ENCODE measurements around the gene FRS3.

The FRS3 gene

DNA sequence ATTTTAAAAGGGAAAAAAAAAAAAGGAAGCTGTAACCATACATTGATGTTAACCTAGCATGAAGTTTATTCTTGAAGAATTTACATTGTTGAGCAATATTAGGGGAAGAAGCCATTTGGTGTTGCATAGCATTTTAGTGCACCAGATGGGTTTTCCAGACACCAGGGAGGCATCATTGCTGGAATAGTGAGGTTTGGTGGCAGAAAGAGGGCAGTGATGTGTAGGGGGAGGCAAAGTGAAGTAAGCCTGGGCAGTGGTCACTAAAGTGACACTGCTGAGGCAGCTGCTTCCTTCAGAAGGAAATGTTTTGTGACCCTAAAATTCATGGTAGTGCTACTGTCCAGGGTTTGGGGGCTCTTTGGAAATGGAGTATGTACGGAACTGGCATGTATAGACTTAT is 10.3 kb upstream of the FRS3 start:
- DNase-seq: no peak

DNA sequence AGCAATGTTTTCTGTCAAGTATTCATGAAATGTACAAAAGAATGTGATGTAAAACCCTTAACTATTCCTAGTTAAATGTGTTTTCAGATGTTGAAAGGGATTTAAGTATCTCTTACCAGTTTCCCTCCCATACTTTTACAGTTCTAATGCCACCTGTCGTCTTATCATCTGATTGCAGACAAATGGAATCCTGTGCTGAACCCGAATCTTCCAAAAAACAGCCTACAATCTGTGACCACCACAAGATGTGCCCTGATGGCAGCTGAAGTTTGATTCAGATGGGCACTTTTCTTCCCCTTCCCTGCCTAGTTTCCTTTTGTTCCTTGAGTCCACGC is 9.7 kb upstream of the FRS3 start:
- DNase-seq: no peak

DNA sequence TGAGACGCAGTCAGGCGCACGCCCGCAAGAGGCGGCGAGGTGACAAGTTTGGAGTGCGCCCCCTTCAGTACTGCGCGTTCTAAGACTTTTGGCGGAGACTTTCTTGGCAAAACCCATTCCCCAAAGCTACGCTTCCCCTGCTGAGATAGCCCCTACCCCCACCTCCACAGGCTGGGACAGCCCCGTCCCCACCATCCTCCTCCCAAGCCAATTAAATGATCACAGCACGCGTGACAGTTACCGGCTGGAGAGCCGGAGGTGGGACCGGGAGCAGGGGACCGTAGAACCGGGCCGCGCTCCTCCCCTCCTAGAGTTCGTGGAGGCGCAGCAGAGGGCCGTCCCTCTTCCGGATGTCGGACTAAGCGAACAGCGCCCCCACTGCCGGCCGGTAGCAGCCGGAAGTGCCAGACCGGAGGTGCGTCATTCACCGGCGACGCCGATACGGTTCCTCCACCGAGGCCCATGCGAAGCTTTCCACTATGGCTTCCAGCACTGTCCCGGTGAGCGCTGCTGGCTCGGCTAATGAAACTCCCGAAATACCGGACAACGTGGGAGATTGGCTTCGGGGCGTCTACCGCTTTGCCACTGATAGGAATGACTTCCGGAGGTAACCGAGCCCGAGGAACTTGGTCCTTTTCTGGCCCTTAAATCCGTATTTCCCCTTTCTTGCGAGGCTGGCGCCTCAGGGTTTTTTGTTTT is 7.7 kb upstream of the FRS3 start, which contains the start of gene TOMM6:
TOMM6 (plus strand) TSS at position 476 of the 699 bp plus-strand sequence; CDS start at position 480, 4 bp downstream.
- peak; percentile 94 for DNase-seq

DNA sequence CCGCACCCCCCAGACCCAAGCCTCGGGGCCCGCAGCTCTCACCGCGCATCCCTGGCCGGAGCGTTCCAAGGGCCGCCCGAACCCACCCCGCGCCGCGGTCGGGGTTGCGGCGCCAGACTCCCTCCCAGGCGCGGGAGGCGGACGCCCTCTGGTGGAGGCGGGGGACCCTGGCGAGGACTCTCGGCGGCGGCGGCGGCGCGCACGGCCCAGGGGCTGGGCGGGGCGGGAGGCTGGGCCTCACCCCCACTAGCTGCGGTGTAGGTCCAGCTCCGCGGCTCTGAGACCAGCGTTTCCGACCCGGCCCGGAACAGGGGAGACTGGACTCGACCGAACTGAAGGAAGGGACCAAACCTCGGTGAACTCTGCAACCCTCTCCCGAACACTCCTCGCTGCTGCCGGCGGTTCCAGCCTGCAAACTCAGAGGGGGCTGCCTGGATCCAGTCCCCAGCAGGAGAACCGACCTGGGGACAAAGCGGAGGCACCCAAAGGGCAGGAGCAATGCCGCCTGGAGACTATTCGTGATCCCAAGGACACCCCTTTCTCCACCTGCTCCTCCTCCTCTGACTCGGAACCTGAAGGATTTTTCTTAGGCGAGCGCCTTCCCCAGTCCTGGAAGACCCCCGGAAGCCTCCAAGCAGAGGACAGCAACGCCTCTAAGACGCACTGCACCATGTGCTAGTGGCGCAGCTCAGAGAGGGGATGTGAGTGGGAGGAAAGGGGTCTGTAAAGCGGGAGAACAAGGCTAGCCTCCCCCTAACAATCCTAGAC is 6.9 kb upstream of the FRS3 start:
- DNase-seq: peak; percentile 83

DNA sequence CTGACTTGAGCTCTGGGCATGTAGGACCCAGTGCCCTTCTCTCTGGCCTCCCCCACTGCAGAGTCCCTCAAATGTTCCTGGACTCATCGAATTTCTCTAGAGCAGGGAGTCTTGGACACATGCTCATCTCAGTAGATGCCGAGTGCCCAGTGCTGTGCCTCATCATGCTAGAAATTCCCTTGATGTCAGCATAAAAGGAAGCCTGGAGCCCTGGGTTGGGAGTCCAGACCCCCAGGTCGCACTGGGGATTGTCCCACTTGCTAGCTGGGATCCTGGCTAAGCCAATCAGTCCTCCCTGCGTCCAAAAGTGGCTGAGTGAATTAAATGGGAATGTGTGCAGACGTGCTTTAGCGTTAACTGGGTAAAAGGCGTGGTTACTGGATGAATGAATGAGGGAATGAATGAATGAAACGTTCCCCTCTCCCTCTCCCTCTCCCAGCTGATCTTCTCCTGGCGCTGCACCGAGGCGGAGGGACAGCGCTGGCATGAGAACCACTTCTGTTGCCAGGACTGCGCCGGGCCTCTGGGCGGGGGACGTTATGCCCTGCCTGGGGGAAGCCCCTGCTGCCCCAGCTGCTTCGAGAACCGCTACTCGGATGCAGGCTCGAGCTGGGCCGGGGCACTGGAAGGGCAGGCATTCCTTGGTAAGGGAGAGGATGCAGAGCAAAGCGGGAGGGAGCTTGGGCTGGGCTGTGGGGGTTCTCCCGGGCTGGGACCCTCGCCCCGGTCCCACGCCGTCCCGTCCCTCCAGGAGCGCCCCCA is 6.2 kb upstream of the FRS3 start:
- peak; percentile 43 for DNase-seq

DNA sequence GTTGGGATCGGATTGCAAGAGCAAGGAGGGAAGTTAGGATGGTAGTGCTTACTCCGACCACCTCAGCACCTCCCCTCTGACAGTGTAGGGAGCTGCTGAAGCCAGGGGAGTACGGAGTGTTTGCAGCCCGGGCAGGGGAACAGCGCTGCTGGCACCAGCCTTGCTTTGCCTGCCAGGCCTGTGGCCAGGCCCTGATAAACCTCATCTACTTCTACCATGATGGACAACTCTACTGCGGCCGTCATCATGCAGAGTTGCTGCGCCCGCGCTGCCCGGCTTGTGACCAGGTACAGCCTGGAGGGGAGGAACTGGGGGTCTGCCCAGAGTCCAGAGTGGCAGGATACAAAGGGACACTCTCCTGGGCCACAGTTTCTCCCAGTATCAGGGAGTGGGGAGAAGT is 5.6 kb upstream of the FRS3 start:
- DNase-seq: no peak

DNA sequence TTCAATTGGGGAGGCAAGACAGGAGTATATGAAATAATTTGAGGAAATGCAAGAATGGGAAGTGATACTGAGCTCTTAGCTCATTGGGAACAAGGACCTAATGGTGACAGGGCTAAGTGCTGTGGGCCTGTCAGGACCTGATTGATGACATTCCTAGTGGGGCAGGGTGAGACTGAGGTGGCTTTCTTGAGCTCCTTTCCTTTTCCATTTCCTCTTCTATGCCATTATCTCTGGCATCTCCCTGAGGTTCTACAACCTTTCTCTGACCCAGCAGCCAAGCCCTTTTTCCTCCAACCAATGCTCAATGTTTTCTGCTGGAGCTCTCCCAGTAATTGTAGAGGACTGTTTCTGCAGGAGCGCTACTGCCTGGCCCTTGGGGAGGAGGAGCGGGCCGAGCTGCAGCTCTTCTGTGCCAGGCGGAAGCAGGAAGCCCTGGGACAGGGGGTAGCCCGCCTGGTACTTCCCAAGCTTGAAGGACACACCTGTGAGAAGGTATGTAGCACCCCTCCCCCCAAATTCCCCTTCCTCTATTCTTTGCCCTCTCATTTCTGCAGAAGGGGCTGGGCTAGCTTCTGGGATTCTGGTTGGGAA is 5.0 kb upstream of the FRS3 start:
- no peak for DNase-seq

DNA sequence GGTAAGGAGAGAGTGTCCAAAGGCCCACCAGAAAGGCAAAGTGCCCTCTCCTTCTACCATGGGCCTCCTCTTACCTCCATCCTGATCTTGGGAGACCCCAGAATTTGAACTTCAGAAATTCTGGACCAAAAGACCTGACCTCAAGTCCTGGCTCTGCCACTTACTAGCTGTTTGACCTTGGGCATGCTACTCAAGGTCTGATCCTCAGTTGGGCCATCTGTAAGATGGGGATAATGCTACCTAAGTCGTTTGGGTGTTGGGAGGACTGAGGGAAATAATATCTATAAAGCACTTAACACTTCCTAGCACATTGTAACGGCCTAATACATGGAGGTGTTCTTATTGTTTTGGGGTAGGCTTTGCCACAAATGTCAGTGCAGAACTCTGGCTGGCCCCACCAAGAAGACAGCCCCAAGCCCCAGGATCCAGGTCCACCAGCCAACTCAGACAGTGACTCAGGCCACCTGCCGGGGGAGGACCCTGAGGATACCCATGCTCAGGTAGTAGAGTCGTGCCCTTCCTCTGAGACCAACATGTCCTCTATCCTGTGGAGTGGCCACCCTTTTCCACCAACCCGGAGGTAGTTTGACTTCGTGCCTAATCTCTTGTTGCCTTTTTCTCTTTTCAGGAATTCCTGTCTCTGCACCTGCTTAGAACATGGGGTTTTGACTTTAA is 3.5 kb upstream of the FRS3 start:
- no peak for DNase-seq

DNA sequence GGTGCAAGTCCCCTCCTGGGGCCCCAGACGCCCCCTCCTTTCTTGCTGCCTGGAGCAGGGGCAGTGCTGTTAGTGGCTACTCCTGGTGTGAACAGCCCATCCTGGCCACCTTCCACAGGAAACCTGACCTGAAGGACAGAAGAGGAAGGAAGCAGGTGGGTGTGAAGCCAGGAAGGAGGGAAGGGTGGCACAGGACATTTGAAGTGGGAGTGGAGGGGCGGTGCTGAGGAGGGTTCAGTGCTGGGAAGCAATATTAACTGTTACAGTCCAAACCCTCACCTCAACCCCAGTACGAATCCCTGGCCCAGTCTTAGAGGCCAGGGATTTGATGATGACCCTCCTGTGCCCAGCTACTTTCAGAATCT is 1.6 kb upstream of the FRS3 start:
- DNase-seq: no peak

DNA sequence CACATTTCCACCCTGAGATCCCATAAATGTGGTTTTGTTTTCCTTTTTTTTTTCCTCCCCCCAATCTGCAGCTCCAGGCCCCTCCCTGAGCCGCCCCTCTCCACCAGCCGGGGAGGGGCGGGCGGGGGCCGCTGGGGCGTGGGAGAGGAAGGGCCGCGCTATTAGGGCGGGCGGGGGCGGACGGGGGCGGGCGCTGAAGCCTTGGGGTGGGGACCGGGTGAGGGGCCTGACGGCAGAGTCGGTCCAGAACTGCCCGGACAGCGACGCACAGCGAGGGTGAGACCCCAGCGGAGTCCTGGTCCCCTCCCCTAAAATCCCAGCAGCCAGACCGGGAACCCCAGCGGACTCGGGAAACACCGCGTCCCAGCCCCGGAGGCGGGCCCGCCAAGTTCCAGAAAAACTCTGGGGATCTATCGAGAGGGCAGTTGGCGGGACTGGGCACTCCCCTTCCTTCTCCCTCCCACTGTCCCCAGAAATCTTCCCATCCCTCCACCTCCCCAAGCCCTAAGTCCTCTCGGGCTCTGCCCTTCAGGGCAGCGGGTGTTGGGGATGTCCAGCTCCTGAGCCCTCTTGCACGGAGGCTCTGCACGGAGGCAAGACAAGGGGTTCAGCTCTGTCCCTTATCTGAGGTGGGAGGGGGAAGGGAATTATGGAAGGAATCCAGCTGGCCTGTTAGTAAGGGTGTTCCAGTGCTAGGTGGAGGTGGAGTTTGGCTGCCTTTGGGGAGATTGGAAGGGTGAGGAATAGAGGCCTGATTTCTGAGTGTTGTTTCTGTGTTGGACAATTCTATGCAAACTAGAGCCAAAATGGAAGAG is 1.1 kb upstream of the FRS3 start, which contains the start of gene PRICKLE4:
PRICKLE4 (plus strand) TSS at position 232 of the 815 bp plus-strand sequence. CDS start 2,692 bp downstream, outside the sequence.
- DNase-seq: peak; percentile 41

DNA sequence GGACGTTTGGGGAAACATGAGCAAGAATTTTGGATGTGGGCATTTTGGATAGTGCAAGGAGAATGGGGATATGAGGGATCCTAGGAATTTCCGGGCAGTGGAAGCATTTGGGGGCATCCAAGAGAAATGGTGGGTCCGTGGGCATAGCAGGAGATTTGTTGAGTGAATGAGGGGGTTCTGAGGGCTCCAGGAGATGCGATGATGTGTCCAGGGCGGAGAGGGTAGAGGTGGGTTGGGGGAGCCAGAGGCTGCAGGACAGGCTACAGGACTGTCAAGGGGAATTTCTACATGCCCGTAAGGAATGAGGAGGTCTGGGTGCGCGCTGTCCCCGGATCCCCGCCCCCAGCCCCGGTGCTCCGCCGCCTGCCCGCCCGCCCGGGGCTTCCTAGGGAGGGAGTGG is 364 bp downstream of the FRS3 start:
- DNase-seq: peak; percentile 18

DNA sequence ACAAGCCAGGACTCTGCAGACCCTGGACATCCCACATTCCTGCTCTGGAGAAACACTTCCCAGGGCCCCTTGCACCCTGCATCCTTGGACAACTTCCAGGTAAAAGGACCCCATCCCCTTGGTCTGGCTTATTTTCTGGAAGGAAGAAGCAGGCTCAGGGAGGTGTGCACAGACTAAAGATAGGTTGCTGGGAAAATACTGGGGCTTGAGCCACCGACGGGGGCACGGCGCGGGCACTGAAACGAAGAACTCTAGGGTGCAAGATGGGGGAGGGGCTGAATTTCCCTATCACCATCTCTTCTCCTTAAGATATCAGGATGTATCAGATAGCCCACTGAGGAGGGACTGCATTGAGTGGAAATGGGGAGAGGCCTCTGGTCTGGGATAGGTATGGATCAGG is 805 bp downstream of the FRS3 start:
- no peak for DNase-seq

DNA sequence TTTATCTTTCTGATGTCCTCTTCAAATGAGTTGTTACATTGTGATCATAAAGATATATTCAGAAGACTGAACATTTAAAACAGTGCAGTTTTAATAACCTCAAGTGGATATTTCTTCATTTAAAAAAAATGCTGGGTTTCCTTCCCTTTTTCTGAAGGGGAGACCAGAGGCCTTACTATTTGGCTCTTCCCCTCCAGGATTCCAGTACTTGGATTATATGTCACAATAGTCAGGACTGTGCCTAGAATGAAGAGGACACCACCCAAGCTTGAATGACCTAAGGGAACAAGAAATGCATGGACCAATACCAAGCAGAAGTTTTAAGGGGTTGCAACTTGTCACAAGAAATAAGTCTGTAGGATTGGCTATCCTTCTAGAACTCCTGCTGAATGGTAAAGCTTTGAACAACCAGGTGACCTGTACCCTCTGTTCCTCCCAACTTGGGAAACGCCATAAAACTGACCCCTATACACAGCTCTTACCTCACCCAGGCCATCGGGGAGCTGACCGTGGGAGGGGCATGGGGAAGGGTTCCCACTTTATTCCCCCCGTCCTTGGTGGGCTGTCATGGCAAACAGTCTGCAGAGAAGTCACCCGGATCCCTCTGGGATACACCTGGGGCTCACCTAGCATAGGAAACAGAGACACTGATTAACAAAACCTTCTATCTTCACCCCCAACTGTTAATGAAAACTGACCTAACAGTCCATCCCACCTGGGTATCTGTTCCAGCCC is 2.0 kb downstream of the FRS3 start:
- DNase-seq: no peak

DNA sequence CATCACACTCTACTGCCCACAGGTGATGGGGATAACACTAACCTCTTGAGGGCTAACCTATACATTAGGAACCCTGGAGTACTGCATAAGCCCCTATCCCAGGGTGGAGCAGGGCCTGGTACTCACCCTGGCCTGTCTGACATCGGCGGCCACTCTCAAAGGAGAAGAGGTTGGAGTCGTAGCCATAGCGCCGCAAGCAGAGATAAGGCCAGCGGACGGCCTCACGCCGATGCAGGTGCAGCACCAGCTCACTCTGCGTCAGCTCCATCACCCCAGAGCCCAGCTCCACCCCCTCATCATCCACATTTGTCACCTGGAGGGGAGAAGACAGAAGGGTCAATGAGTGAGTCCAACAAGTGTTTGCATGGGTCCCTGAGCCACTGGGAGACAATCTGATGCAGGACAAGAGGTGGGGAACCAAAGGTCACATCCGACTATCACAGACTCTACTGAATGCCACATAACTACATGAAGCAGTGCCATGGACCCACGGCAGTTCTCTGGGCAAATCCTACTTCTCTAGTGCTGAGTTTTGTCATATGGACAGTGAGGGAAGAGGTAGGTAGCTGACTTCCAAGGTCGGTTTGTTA is 4.3 kb downstream of the FRS3 start:
- no peak for DNase-seq

DNA sequence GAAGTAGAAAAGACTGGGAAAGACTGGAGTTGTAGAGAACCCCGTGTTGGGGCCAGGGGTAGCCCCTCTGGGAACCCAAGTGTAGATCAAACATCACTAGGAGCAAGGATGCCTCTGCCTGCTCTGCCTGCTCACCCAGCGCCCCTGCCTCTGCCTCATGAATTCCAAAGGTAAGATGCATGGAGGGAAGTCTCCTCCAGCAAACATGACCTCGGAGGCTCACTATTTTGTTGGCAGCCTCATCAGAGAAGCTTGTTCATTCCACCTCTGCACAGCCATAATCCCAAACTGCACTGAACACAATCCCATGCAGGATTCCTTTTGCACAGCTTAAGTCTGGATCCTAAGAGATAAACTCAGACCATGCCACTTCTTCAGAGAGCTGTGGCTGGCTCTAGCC is 4.9 kb downstream of the FRS3 start:
- DNase-seq: no peak

DNA sequence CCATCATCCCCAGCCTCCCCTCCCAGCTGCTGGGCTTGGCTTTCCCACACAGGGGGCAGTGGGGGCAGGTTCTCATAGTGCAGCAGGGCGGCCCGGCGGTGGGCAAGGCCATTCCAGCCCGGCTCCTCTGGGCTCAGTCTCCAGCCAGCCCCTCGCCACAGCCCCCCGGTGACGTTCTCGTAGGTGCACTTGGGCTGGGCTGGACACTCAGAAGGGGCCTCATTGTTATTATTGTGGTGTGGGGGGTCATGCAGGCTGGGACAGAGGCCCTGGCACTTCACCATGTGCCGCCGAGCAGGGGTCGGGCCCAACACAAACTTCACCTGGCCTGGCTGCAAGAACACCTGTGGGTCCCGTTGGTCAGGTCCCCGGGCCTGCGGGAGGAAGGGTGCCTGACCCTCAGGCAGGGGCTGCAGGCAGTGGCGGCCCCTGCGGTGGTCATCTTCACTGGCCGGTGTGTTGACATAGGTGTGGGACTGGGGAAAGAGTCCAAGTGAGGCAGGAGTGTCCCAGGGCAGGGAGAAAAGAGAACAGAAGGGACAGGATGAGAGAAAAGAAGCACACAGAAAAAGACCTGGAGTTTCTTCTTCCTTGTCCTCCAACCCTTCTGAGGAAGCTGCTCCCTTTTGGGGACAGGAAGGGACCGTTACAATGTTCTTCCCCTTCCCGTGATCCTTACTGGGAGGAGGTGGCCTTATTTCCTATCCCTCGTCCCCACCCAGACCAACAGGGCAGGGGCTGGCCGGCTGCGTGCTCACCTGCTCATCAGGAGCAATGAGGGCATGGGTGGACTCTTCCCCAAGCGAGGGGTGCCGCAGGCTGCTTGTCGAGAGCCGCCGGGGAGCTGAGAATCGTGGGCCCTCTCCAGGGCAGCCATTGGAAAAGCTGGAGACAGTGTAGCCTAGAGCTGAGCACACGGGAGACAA is 8.4 kb downstream of the FRS3 start:
- DNase-seq: no peak

DNA sequence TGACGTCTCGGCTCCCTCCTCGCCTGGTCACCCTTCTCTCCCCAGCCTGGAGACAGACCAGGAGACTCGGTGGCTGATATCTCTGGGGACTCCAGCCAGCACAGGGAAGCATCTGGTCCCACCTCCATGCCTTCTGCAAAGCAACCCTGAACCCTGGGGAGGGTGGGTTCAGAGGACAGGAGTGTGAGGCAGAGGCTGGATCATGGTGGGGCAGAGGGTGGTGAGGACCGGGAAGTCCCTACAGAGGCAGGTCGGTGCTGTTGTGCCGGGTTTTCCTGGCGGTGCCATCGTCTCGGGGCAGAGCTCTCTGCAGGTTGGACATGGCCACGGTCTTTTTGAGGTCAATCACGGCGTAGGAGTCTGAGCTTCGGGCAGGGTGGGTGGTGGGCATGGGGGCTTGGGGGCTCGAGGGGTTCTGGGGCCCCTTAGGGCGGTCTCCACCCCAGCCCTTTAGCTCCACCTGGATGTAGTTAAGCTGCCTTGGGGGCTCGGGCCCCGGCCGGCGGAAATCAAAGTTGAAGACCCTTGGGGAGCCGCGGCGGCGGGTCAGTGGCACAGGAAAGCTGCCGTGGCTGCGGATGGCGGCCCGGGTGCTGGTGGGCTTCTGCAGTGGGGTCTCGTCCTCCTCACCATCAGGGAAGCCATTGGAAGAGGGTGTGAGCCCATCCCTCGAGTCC is 9.2 kb downstream of the FRS3 start:
- no peak for DNase-seq

DNA sequence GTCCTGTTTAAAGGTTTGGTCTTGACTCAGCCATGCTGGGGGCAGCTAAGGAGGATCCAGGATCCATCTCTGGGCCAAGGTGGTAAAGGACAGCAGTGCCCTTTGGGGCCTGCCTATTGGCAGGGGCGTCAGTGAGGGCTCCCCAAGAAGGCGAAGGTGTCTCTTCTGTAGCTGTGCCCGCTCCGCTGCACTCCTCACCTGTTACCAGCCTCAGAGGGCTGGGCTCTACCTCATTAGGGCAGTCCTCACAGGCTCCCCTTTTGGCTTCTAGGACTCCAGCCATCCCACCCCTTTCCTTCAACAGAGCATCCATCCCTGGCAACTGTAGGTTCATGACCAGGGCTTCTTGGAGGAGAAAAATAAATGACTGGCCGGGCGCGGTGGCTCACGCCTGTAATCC is 10.3 kb downstream of the FRS3 start:
- DNase-seq: no peak

Measured in EL (cell line).